GM18507 (cell line): ENCODE data around the gene RNF220.
"Not testable (repeated sequence)": the region's sequence is repeated elsewhere in the genome, so short reads cannot be mapped to it uniquely, and the experiment has no call there.

ENCODE experiments used
- DNase-seq: peaks from one replicate; pipeline ENCODE4 v3.0.0; 2011; ENCODE audit warnings: low read depth; ENCODE audit not compliant: insufficient read length; ENCODE audit errors: extremely low spot score
- FAIRE-seq: peaks from 2 replicates; lab custom pipeline; 2011; peaks lifted over from hg19 to GRCh38; lab: Jason Lieb, UNC

Gene RNF220

DNA sequence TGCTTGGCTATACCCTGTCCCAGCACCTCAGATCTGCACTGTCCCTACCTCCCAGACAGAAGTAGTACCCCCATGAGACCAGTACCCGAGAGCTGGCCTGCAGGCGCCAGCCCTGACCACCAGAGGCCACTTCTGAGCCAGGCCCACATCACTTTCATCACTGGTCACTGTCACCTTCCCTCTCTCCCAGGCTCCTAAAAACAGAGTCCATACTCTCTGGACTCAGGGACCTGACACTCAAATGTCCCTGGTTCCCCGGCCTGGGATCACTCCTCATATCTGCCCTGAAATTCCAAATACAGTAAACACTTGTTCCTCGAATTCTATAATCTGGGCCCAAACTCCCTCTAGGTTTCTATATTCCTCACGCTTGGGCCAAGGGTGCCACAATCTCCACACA is 250.6 kb downstream of the RNF220 start:
- FAIRE-seq (no peak), DNase-seq (no peak)

DNA sequence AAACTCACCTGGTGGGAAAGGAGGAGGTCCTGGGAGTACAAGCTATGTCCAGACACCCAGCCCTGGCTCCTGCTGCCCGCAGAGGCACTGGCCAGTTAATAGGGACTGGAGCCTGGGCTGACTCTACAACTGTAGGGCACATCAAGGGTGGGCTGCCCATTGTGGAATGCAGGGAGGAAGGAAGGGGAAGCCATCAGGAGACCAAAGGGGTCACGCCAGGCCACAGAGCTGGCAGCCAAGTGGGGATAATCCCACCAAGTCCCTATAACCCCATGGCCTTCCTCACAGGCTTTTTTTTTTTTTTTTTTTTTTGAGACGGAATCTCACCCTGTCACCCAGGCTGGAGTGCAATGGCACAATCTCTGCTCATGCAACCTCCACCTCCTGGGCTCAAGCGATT is 254.5 kb downstream of the RNF220 start:
- DNase-seq (no peak), FAIRE-seq (no peak)

DNA sequence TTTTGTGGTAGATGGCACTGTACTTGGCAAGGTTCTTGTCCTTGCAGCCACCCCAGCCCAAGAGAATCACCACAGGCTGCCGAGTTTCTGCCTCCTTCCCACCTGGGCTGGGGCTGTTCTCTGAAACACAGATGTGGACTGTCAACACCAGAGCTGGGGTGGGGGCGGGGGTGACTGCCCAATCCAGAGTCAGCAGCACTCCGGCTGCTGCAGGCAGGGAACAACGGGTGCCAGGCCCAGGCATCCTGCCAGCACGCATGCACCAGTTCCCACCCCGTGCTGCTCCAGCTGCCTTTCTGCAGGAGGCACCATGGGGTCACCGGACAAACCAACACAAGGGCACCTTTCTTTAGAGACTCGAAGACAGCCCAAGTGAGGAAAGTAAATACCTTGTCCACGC is 255.1 kb downstream of the RNF220 start:
- FAIRE-seq (no peak), DNase-seq (no peak)

DNA sequence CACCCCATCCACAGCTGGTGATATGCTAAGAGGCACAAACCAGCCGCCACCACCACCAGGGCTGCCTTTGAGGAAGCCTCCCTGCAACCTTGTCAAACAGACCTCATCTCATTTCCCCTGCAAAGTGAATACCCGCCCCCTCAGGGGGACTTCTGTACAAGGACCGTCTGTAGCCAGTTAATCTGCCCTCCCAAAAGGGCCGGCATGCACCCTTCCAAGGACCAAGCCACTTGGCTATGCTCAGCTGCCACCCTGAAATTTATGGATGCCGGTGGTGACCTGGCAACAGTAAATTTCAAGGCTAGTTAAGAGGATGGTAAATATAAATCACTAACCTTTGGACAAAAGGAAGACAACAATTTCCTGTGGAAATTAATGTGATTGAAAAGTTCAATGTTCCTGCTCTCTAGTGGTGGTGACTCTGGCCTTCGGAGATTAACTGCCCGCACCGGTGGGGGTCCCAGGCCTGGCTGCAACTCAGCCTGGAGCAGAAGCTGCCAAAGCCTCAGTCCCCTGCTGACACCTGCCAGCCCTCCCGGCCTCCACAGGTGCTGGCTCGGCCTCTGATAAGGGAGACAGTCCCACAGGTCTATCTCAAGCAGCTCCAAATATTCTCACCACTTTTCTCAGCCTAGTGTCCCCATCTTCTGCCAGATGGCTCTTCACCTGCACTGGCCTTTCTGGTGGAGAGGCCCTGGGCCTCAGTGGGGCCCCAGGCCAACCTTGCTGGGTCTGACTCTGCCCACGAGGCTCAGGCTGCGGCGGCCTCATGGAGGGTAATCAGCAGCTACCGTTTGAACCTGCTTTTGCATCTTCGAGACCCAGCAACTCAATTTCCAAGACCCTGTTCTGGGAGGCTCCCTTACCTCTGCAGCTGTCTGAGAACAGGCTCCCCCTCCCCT is 257.0 kb downstream of the RNF220 start:
- DNase-seq (no peak), FAIRE-seq (no peak)

DNA sequence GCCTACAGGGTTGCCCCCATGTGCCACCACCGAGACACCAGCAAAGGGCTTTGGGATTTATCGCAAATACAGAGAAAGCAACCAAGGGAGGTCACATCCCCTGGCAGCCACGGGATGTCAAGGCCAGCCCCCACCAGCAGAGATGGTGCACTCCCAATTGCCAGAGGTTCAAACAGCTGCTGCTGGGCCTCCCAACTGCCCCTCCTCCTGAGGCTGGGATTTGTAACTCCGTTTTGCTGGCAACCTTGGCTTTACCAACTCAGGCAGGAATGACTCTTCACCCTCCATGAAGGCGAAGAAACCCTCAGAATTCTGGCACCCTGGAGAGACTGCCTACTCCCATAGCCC is 257.6 kb downstream of the RNF220 start:
- DNase-seq = no peak
- FAIRE-seq = no peak

DNA sequence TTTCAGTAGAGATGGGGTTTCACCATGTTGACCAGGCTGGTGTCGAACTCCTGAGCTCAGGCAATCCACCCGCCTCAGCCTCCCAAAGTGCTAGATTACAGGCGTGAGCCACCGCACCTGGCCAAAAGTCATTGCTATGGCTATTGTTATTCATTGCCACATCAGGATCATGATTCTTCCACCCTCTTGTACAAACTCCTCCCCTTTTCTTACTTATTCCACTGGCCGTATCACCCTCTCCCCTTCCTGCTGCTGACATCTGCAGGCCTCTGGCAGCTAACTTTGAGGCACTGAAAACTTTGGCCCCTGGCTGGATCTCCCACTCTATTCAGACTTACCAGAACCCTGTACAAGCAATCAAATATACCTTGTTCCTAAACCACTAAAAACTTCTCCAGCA is 258.4 kb downstream of the RNF220 start:
- FAIRE-seq (no peak), DNase-seq (no peak)

DNA sequence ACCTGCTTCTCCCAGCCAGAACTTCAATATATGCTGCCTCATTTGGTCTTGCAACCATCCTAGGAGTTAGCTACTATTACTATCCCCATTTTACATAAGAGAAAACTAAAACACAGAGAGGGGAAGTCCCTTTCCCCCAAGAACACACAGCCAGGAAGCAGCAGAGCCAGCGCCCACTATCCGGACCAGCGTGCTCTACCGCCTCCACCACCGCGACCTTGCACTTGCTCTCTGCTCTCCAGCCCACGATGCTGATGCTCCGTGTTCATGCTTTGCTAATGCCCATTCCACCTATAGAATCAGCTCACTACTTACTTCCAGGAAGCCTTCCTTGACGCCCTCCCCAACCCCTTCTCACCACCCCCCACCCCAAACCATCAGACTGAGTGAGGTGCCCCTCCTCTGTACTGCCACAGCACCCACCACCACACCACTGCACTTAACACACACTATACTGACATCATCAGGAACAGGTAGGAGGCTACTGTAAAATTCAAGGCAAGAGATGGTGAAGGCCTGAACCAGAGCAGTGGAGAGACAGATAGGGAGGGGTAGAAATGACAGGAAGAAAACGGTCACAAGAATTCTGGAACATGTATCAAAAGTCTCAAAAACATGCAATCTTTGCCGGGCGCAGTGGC is 259.8 kb downstream of the RNF220 start:
- FAIRE-seq = peak; percentile 68

DNA sequence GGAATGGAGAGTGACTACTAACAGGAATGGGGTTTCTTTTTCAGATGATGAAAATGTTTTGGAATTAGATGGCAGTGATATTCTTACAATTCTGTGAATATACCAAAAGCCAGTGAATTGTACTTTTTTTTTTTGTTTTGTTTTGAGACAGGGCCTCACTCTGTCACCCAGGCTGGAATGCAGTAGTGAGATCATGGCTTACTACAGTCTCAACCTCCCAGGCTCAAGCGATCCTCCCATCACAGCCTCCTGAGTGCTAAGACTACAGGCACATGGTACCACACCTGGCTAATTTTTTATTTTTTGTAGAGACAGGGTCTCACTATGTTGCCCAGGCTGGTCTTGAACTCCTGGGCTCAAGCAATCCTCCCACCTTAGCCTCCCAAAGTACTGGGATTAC is 261.7 kb downstream of the RNF220 start:
- not testable (repeated sequence) for FAIRE-seq

More for the DNA sequence above, 259.8 kb downstream of the RNF220 start:
- no peak for DNase-seq

DNA sequence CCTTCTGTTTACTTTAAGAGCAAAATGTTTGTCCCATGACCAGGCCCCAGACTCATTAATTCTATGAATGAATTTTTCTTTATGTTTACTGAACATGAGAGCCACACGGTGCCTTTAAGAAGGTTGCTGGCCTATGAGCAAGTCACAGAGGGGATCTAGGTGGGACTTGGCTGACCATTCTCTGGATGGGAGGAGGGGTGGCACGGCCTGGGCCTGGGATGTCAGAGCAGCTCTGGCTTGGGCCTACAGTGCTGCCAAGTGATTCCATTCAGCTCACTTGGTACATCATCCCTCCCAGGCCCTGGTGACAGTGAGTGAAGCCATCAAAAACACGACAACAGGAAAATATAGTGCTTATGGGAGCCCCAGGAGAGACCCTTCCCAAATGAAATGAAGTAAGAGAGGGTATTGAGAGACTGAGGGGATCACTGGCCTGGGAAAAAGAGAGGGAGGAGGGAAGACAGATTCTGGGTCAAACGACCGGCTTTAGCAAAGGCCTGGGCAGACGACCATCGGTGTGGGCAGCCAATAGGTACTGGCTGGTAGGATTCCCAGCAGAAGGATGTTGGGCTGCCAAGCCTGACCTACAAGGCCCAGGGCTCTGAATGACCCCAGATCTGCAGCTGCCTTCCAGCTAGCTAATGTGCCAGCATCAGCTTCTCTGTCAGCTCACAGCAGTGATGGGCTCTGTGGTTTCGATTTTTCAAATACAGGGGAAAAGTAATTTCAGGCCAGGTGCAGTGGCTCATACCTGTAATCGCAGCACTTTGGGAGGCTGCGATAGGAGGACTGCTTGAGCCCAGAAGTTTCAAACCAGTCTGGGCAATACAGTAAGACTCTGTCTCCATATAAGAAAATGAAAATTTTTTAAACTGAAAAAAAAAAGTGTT is 265.9 kb downstream of the RNF220 start:
- FAIRE-seq = no peak

More for the DNA sequence above, 261.7 kb downstream of the RNF220 start:
- not testable (repeated sequence) for DNase-seq

DNA sequence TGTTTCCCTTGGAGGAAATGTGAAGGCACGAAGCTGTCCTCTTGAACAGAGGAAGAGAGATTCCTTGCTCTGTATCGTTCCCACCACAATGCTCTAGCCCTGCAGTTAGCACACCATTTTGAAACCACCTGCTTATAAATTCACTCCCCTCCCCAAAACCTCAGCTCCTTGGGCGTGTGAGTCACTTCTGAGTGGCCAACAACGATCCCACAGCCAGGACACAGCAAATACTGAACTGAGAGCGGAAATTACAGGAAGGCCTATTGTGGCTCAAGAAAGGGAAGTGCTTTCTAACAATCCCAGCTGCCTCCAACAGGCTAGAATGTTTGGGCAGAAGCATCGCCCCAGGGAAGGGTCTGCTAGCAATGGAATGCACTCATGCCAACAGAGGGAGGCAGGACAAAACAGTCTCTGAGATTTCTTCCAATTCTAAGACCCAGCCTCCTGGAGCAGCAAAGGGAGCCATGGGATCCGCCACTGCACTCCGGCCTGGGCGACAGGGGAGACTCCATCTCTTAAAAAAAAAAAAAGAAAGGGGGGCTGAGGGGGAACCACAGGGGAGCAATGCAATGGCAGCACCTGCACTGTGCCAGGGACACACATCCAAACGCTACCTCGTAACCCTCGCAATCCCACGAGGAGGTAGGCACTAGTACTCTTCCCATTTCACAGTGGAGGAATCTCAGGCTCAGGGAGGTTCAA is 267.4 kb downstream of the RNF220 start:
- FAIRE-seq = peak; percentile 83
- no peak for DNase-seq

More for the DNA sequence above, 265.9 kb downstream of the RNF220 start:
- DNase-seq = no peak

DNA sequence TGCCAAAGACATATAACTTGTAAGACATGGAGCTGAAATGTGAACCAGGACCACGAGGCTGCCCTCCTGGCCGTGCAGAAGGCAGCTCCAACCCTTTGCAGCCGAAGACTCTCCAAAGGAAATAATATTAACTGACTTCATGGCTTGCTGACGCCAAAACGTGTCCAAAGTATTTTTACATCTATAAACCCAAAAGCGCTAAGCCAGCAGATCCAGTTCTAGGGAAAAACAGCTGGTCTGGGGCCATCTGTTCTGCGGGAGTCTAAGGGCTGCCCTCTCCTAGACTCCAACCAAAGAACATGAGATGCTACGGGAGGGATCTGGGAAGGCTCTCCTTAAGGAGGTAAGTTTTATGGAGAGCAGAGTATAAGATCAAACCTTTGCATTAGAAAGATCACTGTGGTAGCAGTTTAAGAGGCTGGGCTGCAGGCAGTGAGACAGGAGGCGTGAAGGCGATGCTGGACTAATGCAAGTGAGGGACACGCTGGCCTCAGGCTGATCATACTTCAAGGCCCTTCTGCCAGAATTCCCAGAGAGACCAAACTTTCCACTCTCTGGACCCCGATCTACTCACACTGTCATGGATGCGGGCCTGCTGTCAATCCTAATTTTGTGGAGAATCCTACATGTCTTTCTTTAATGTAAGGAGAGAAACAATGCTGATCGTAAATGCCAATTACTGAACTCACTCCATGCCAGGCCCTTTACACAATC is 268.1 kb downstream of the RNF220 start:
- DNase-seq = no peak
- FAIRE-seq = no peak

DNA sequence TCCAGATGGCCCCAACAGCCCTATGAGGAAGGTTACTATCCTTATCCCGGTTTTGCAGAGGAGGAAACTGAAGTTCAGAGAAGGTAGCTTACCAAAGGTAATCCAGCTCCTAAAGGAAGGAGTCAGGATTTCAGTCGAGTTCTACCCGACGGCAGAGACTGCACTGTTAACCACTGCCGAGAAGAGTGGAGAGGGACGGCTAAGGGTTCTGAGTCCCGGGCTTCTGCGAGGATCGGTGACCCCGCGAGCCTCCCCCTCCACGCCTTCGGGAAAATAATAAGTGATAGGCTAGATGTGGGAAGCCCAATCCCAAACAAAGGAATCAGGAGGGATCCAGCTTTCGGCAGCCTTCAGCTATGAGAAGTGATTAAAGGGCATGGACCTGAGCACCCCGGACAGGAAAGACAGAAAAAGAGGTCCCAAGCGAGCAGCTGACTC is 268.6 kb downstream of the RNF220 start:
- FAIRE-seq = no peak

DNA sequence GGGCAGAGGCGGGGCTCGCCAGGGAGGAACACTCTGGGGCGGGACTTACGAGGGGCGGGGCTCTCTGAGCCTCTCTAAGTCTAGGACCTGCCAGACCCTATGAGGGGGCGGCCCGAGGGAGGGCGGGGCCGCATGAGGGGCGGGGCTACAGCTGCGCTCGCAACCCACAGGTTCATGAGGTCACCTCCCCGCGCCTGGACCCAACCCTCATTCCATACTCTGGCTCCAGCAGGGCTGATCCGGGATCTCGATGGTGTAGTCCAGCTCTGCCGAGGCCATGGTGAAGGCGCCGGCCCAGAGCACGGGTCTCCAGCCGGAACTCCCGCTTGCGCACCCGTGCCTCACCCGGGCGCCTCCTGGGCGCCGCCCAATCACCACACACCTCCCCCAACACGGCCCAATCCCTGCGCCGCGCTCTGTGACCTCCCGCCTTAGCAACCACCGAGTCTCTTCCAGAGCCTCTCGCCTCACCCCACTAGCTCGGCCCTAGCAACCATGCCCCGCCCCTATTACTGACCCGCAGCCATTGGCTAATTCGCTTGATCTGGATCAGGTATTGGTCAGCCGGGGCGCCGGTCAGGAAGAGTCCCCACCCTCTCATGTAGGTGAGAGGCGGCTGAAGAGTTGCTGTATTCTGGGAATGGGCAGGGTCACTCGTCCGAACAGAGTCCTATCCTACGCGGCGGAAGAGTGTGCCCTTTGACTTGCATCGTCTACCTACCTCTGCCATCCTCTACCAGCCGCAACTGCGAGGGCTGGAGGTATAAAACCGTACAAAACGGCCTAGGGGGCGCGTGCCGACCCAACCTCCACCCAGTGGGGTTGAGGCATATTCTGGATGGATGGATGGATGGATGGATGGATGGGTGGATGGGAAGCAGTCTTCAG is 269.3 kb downstream of the RNF220 start, which contains the start of the genes ARMH1 and TMEM53:
ARMH1 (plus strand) TSS at position 602 of the 888 bp plus-strand sequence. CDS start 14,984 bp downstream, outside the sequence.
TMEM53 (minus strand) TSS at position 369 of the 888 bp plus-strand sequence; CDS start at position 279, 90 bp downstream.
- DNase-seq = peak; percentile 91
- FAIRE-seq = peak; percentile 98

More for the DNA sequence above, 268.6 kb downstream of the RNF220 start:
- DNase-seq = no peak

DNA sequence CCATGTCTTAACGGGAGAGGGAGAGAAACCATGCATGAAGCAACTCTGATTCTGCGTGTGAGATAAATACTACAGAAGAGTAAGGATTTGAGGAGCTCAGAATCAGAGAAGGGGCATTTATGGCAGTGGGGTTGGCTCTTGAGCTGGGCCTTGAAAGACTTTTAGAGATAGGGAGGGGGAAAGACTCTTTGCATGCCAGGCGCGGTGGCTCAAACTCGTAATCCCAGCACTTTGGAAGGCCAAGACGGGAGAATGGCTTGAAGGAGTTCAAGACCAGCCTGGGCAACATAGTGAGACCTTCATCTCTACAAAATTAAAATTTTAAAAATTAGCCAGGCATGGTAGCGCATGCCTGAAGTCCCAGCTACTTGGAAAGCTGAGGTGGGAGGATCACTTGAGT is 270.1 kb downstream of the RNF220 start:
- no peak for DNase-seq
- no peak for FAIRE-seq

DNA sequence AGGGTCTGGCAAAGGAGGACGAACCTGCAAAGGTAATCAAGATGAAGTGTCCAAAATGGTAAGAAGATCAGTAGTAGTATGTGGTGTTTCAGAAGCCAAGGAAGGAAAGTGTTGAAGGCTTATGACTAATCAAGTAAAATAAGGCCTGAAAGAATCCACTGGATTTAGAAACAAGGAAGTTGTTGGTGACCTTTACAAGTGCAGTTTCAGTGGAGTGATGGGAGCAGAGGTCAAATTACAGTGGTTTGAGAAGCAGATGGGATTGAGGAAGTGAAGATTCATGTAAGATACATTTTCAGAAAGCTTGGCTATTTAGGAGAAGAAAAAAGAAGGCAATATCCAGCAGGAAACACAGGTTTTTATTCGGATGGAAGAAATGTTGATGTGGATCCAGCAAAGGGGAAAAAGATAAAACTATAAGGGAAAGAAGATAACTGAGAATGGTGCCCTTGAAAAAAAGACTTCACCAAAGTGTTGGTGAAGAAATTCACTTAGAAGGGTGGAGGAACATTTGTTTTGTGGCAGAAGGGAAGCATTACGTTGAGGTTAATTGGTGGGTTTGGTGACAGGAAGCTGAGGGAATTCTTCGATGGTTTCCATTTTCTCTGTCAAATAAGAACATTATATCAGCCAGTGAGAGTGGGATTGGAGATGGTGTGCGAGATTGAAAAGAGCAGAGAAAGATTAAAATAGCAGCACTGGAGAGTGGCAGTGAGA is 271.6 kb downstream of the RNF220 start:
- FAIRE-seq = peak; percentile 66
- no peak for DNase-seq

DNA sequence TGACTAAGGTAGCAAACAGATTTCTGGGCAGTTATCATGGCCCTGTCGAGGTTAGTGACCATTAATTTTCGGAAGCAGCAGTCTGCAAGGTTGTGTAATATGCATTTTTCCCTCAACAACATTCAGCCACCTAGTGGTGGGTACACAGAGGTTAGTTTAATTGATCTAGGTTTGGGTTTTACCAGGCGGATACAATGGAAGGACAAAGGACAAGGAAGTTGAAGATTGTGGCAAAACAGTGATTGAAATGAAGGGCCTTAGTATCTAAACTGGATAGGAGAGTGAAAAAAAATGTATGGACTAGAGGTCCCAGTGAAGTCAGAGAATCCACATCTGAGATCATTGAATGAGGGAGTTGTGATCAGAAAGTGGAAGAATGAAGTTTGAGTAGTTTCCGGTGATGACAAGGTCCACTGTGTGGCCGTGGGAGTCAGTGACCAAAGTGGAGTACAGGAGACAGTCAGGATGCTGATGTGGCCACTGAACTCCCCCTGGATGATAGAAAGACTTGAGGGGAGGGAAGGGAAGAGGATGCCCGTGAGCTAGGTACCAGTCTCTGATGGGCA is 272.2 kb downstream of the RNF220 start:
- FAIRE-seq (peak; percentile 77), DNase-seq (no peak)

DNA sequence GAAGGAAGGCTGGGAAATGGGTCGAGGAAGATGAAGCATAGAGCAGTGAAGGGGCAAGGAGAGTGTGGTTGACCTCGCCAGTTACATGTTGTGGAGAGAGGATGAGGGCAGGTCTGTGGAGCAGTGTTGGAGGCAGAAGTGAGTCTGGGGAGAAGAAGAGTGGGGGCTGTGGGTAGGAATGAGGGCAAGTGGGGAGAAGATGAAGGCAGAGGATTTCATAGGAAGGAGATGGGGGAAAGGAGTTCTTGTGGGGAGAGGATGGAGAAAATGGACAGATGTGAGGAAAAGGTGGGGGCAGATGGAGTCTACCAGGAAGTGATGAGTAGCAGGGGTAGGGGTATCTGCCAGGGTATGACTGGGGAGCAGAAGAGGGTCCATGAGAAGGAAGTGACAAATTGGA is 273.1 kb downstream of the RNF220 start:
- DNase-seq (no peak), FAIRE-seq (no peak)
